Endothelial cell of umbilical vein (primary cell): ENCODE measurements around the gene LAMB2. TPM values are rescaled to one million over a fixed set of nuclear protein-coding genes. Genes with fewer than 3 reads are reported as not detected.

Experiments
- BruUV-seq: library from RNA; stranded (reverse); fragments of 400-500 nt; replicated peaks from 2 replicates; lab custom pipeline; 2021; lab: Mats Ljungman, UMichigan
- CTCF ChIA-PET: fragments of 300-600, 350-600 bp; sonication (Branson Sonifier 250); formaldehyde crosslinking; loops from one replicate; lab custom pipeline; 2021; ENCODE audit warnings: antibody characterized with exemption, inconsistent platforms; lab: Charles Lee
- POLR2A ChIA-PET: fragments of 300-600, 350-600 bp; sonication (Branson Sonifier 250); formaldehyde crosslinking; loops from one replicate; lab custom pipeline; 2021; ENCODE audit warnings: antibody characterized with exemption, inconsistent platforms; lab: Charles Lee
- DNase-seq: peaks from one replicate; pipeline ENCODE4 v3.0.0-alpha.2; 2011; ENCODE audit warnings: low read depth, low spot score
- FAIRE-seq: peaks from 2 replicates; lab custom pipeline; 2011; peaks lifted over from hg19 to GRCh38; lab: Jason Lieb, UNC
- H2AFZ ChIP-seq: 2 replicates; pipeline ENCODE4 v1.6.0; 2012; ENCODE audit warnings: low read depth, low read length, control low read depth, inconsistent platforms
- H3K27ac ChIP-seq: 2 replicates; pipeline ENCODE4 v1.5.1; 2011; ENCODE audit warnings: low read depth, mild to moderate bottlenecking, control low read depth, low read length, moderate library complexity; ENCODE audit not compliant: insufficient read depth
- H3K27me3 ChIP-seq, 2 experiments: 2 replicates each; pipeline versions ENCODE4 v1.6.0 to v1.6.1; 2011; ENCODE audit warnings: low read length in 2 of 2, mixed read lengths in 1 of 2; ENCODE audit not compliant: control insufficient read depth in 2 of 2, insufficient read depth in 2 of 2
- H3K36me3 ChIP-seq, 2 experiments: 2 replicates in 1 of 2; 3 replicates in 1 of 2; pipeline ENCODE4 v1.5.1; 2011; ENCODE audit warnings: low read length in 2 of 2, mild to moderate bottlenecking in 1 of 2, moderate library complexity in 1 of 2; ENCODE audit not compliant: control insufficient read depth in 2 of 2, insufficient read depth in 2 of 2; ENCODE audit errors: extremely low read depth in 1 of 2
- H3K4me1 ChIP-seq: 3 replicates; pipeline ENCODE4 v1.5.1; 2011; ENCODE audit warnings: mild to moderate bottlenecking, low read length; ENCODE audit not compliant: control insufficient read depth, insufficient read depth; ENCODE audit errors: extremely low read depth
- H3K4me2 ChIP-seq: 2 replicates; pipeline ENCODE4 v1.6.1; 2011; ENCODE audit warnings: low read length, control low read depth, mixed read lengths; ENCODE audit not compliant: insufficient read depth
- H3K4me3 ChIP-seq, 3 experiments: fragments of 200-600 bp in 1 of 3; sonication (generic), shearing (Covaris generic) in 1 of 3; replicated peaks in 1 of 3; 2 replicates each; pipeline ENCODE4 v1.5.1; 2011 to 2016; ENCODE audit warnings: control low read depth in 3 of 3, low read length in 3 of 3, mild to moderate bottlenecking in 2 of 3, inconsistent platforms in 1 of 3, low read depth in 1 of 3, moderate library complexity in 1 of 3; ENCODE audit not compliant: insufficient read depth in 1 of 3
- H3K79me2 ChIP-seq: 2 replicates; pipeline ENCODE4 v1.6.0; 2012; ENCODE audit warnings: low read length, inconsistent platforms; ENCODE audit not compliant: control insufficient read depth, insufficient read depth
- H3K9ac ChIP-seq: replicated peaks from 2 replicates; pipeline ENCODE3; 2011; ENCODE audit warnings: low read length, control low read depth; ENCODE audit not compliant: insufficient read depth; ENCODE audit errors: extremely low read depth
- H3K9me1 ChIP-seq: replicated peaks from 3 replicates; pipeline ENCODE4 v1.6.0; 2011; ENCODE audit warnings: mild to moderate bottlenecking, low read length; ENCODE audit not compliant: control insufficient read depth, insufficient read depth; ENCODE audit errors: extremely low read depth
- H3K9me3 ChIP-seq: replicated peaks from 2 replicates; pipeline ENCODE4 v1.5.1; 2012; ENCODE audit warnings: low read length, inconsistent platforms; ENCODE audit not compliant: control insufficient read depth, insufficient read depth
- H4K20me1 ChIP-seq: replicated peaks from 2 replicates; pipeline ENCODE3; 2011; ENCODE audit warnings: mild to moderate bottlenecking, low read length; ENCODE audit not compliant: control insufficient read depth, insufficient read depth; ENCODE audit errors: extremely low read depth
- CTCF ChIP-seq, 2 donors: IDR thresholded peaks; 1 replicate in 1 of 2; 2 replicates in 1 of 2; pipeline ENCODE4 v1.5.1; 2011; ENCODE audit warnings: low read length in 2 of 2, mild to moderate bottlenecking in 2 of 2, moderate library complexity in 2 of 2, control low read depth in 1 of 2, inconsistent platforms in 1 of 2, low read depth in 1 of 2; ENCODE audit not compliant: insufficient read depth in 1 of 2; ENCODE audit errors: extremely low read depth in 1 of 2
- EZH2 ChIP-seq: IDR thresholded peaks from 2 replicates; pipeline ENCODE4 v1.6.1; 2012; ENCODE audit warnings: borderline replicate concordance, low read depth, mild to moderate bottlenecking, moderate library complexity, low read length, inconsistent platforms; ENCODE audit not compliant: severe bottlenecking
- FOS ChIP-seq: IDR thresholded peaks from 2 replicates; pipeline ENCODE4 v1.6.1; 2011; ENCODE audit warnings: mild to moderate bottlenecking, low read length, moderate library complexity, borderline replicate concordance; ENCODE audit not compliant: insufficient read depth
- JUN ChIP-seq: IDR thresholded peaks from 2 replicates; pipeline ENCODE4 v1.6.1; 2011; ENCODE audit warnings: borderline replicate concordance, low read depth; ENCODE audit not compliant: insufficient read length, insufficient read depth
- MAX ChIP-seq: IDR thresholded peaks from 2 replicates; pipeline ENCODE4 v1.6.1; 2011; ENCODE audit not compliant: insufficient read depth, insufficient read length
- MYC ChIP-seq: IDR thresholded peaks from one replicate; pipeline ENCODE4 v1.6.1; 2011; ENCODE audit warnings: mild to moderate bottlenecking, low read depth, low read length
- POLR2A ChIP-seq: IDR thresholded peaks from 2 replicates; pipeline ENCODE4 v1.6.1; 2012; ENCODE audit warnings: low read depth, mild to moderate bottlenecking, control low read depth, low read length
- POLR2AphosphoS5 ChIP-seq: IDR thresholded peaks from 2 replicates; pipeline ENCODE4 v1.6.1; 2012; ENCODE audit warnings: low read depth, mild to moderate bottlenecking, control low read depth, low read length, moderate library complexity; ENCODE audit not compliant: insufficient read depth
- dilution Hi-C: fragments of 300-500 bp; cut with MboI; formaldehyde crosslinking; loops from one replicate; pipeline ENCODE4 v1.15.0; 2019; ENCODE audit warnings: low sequenced_read_pairs; ENCODE audit not compliant: extremely low pct_ligation_motif_present
- intact Hi-C: fragments of 100-400 bp; cut with micrococcal nuclease; formaldehyde crosslinking; loops from one replicate; pipeline ENCODE4 v1.10.0; 2022
- polyA plus RNA-seq, 4 experiments: library from polyadenylated mRNA; depleted of rRNA in 3 of 4; stranded (reverse) in 3 of 4; unstranded in 1 of 4; fragments of >200 nt; gene quantifications; 2 replicates each; pipeline versions ENCODE4 v1.2.1 to v1.2.3, GENCODE V29; 2011 to 2012; ENCODE audit warnings: missing spikeins in 1 of 4
- total RNA-seq: library from RNA; stranded (reverse); gene quantifications from 2 replicates; pipeline ENCODE4 v1.2.3, GENCODE V29; 2021

LAMB2 gene
- total and polyA plus RNA-seq, 2 donors (not counting 3 experiments of a cell fraction or from before 2014, with no cell fraction given): 423 to 764 TPM

- POLR2A ChIA-PET: no interaction called here
- no peaks in the 10 kb centered on the region for H3K4me1 ChIP-seq
- peaks cover 2% of the 10 kb centered on the region for H4K20me1 ChIP-seq
- dilution Hi-C loops (no loop called here), intact Hi-C loops (loop anchor here (5.0 kb wide), 1 partner anchor 219 kb away; no protein-coding TSS in a partner anchor)
- H3K27me3 ChIP-seq: no peaks in the 10 kb centered on the region
- no peak for DNase-seq
- TF ChIP-seq POLR2AphosphoS5: no peak
- TF ChIP-seq FOS: no peak
- TF ChIP-seq MAX: no peak
- no peak for TF ChIP-seq EZH2
- TF ChIP-seq POLR2A: no peak
- TF ChIP-seq CTCF (IDR thresholded peaks at IDR 0.05; ENCODE audit: extremely low read depth in 1 of 2, insufficient read depth in 1 of 2, low read depth in 1 of 2, low read length in 2 of 2): no peak
- no peak for TF ChIP-seq MYC
- no peak for TF ChIP-seq JUN
- no peak overlapping the region for H3K4me3 ChIP-seq
- peaks cover 46% of the 10 kb centered on the region for H3K79me2 ChIP-seq
- no peaks in the 10 kb centered on the region for H3K9me3 ChIP-seq
- CTCF ChIA-PET: no interaction called here
- no peak overlapping the region for H3K9ac ChIP-seq
- no peaks in the 10 kb centered on the region for H3K9me1 ChIP-seq
- H3K27ac ChIP-seq: no peak overlapping the region
- no peak overlapping the region for H2AFZ ChIP-seq
- no peak overlapping the region for H3K4me2 ChIP-seq
- no peak for FAIRE-seq
- H3K36me3 ChIP-seq: peaks cover 8 to 31% of the 10 kb centered on the region in 2 experiments
- no TSS peak for BruUV-seq
Measured at GRCh38 chr3:49076646-49077045, 56.2 kb downstream of the LAMB2 start.
